Fibroblast of skin of scalp (primary cell): ENCODE results near the gene PPP1R14C.

Experiments used
- DNase-seq: peaks from one replicate; pipeline ENCODE4 v3.0.0-alpha.2; 2013

The PPP1R14C gene

DNA sequence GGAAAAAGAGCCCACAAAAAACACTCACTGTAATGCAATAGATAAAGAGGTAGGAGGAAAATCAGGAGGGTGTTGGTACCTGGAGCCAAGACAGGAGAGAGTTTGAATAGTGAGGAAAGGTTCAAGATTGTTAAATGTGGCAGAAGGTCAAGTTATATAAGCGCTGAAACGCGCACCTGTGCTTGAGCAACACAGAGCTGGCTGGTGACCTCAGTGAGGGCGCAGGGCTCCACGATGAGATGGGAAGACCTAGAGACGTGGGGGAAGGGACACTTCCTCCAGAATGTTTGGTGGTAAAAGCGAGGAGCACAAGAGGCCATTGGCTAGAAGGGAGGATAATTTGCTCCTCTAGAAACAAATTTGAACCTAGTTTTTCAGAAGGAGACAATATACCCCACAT is 4.2 kb upstream of the PPP1R14C start:
- DNase-seq: no peak

DNA sequence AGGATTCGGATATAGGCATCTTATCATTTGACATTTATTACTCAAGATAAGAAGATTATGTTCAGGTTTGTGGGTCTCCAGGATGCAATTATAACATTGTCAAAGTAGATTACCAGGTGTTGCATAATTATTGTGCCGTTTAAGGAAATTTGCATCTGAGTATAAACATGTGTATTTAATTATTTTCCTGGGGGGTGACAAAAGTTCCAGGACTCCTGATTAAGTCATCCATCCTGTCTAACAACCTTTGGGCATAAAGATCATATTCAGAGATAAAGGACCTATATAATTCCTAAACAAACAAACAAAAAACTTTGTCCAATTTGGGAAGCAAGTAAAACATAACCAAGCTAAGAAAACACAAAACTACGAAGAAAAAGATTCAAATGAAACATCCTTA is 3.3 kb upstream of the PPP1R14C start:
- no peak for DNase-seq

DNA sequence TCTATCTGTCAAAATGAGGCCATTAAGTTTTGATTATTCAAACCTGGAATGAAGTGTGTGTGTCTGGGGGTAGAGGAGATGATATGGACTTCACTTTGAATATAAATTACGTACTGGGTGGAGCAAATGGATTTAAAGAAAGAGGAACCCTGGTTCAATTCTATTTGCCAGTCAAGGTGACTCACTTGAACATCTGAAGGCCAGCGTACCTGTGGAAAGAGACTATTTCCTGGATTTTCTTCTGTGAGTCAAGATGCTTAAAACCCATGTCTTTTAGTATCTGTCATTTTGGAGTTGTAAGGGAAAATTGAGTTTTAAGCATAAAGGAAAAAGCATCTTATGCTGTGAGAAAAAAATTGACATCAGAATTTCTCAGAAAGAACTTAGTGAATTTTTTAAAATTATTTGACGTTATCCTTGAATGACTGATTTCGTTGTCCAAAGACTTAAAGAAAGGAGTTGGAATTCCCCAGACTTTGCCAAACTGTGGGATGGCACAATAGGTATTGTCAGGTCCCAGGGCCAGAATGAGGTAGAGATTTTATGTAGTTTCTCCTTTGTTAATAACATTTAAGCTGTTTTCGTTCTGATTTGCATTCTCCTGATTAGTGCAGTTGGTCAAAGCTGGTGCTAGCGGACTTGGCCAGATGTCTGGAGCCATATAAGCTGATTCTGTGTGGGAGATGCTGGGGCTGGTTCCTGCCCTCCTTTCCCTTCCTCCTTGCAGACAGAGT is 2.4 kb upstream of the PPP1R14C start:
- DNase-seq: no peak

DNA sequence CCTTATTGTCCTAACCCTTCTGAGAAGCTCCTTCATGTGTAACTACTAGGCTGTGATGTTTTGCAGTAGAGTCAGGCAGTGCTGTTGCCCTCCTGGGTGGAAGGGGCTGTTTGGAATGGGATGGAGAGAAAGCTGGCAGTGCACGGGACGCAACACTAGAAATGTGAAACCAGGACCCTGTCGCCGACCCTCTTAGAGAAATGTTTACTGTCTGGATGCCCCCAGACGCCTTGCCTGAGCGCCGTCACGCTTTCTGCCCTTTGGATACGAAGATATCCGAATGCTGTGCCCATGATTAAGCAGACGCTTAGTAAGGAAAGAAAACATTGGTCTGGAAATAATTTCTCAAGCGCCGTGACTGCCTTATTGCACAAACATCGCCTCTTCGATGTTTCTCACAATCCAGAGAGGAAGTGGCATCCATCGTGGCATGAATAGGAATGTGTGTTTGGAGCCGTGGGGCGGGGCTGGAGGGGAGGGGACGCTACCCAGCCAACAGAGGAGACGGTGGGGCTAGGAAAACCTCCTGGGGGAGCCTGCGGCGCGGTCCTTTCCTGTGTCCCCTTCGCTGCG is 661 bp upstream of the PPP1R14C start:
- peak; percentile 68 for DNase-seq

DNA sequence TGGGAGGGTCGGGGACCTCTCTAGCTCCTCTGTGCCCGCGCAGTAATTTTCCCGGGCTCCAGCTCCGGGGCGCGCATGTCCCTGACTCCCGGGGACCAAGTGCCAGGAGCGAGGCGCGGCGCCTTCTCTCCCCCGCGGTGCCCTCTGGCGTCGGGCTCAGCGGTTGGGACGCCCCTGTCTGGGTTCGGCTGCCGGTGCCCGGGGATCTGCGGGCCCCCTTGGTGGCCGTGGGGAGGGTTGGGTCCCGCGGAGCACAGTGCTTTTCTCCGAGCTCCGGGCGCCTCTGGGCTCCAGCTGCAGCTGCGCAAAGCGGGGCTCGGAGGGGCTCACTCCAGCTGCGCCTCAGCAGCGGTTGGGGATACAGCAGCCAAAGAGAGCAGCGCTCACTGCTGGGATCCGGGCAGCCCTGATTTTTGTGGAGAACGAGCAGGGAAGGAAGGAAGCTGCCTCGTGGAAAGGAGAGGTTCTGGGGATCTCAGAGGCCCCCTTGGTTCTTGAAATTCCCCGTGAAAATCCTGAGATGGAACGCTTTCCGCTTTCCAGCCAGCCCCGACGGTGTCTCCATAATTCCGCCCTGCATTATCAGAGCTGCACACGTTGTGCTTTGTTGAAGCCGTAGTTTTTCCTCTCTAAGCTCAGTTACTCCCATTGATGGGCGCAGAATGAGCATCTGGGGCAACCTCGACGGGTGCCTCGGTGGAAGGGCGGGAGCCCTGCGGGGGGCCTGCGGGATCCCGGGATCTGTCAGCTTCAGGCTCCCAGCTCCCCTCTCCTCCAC is 861 bp downstream of the PPP1R14C start:
- DNase-seq: no peak

DNA sequence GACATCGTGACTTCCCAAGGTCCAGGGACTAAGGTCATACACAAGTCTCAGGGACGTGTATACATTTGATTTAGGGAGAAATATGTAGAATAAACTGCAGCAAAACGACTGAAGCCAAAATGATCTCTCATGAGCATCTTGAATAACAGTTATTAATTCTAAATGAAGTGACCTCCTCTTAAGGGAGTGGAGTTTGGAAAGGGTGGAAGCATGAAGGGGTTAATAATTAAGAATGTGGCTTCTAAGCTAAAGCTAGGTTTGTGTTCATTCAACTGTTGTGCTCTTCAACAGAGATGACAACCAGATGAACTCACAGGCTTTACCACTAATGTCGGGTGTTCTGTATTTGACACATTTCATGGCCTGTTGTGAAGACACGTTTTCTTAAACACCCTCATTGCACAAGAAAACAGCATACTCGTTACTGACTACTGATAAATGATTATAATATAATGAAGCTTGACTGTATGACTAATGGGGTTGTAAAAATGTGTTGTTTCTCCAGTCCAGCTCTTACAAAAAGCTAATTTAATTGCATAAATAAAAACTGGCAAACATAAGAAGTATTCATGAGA is 1.5 kb downstream of the PPP1R14C start:
- DNase-seq: no peak

DNA sequence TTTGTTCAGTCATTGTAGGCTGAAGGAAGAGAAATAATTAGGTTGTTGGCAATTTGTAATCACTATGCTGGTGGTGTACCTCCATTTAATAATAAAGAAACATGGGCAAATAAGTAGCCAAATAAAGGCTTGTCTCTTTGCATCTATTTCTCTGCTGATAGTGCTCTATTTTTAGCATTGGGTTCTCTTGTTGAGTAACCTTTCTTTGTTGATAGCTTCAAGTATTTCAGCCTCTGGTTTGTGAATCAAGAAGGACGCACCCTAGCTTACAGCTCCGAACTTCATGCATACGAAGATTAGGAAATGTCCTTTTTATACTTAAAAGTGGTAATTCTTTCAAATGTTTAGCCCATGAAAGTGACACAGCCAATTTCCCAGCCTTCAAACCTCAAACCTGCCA is 2.6 kb downstream of the PPP1R14C start:
- no peak for DNase-seq

DNA sequence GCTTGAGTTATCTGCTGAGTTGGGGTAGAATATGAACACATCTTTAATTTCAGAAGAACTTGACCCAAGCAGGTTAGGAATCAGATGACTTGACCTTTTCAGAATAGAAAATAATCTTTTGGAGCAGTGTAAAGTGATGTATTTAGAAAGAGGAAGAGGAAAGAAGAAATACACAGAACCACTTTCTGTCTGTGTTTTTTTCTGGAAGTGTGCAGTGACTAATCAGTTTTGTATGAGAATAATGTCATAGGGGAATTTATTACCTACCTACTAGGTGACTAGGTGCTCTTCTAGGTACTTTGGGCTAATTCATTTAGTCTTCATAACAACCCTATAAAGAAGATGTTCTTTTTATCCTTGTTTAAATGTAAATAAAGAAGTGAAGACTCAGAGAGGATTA is 3.0 kb downstream of the PPP1R14C start:
- no peak for DNase-seq

DNA sequence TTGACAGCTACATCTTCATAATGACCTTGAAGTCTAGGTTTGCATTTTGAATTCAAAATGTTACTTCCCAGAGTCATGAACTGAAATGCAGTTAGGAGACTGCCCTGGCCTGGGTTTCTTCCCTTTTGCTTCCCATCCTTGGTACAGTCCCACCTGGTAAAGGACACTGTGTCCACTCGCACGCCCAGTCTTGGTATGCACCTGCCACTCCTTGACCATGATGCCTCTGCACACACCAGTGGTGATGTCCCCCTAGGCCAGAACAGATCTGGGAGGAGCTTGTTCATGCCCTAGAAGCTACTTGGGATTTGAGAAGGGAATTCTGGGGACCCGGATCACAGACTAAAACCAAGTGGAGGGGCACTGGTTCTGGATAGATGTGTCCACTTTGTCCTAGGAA is 3.6 kb downstream of the PPP1R14C start:
- no peak for DNase-seq

DNA sequence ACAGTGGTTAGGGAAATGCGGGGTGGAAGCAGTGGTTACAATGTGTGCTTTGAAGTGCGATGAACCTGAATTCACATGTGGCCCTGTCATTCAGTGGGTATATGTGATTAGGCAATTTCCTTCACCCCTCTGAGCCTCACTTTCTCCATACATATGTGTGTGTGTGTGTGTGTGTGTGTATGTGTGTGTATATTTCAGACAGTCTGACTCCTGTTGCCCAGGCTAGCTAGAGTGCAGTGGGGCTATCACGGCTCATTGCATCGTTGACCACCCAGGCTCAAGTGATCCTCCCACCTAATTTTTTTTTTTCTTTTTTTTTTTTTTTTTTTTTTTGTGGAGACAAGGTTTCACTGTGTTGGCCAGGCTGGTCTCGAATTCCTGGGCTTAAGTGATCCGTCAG is 6.3 kb downstream of the PPP1R14C start:
- DNase-seq: no peak

DNA sequence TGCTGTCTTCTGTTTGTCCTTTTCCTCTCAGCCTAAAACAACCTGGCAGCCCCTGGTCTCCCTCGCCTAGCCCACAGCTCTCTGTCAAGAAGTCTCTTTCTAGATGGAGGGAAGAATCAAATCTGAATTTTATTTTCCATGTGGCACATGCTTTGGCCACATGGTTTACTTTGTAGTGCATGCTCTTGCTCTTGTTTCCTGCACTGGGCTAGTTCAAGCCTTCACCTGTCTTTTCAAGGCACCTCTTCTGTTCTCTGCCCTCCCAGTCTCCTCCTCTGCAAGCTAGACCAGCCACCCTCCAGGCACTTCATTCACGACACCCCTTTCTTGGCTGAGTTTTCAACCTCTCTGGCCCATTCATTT is 7.6 kb downstream of the PPP1R14C start:
- no peak for DNase-seq

DNA sequence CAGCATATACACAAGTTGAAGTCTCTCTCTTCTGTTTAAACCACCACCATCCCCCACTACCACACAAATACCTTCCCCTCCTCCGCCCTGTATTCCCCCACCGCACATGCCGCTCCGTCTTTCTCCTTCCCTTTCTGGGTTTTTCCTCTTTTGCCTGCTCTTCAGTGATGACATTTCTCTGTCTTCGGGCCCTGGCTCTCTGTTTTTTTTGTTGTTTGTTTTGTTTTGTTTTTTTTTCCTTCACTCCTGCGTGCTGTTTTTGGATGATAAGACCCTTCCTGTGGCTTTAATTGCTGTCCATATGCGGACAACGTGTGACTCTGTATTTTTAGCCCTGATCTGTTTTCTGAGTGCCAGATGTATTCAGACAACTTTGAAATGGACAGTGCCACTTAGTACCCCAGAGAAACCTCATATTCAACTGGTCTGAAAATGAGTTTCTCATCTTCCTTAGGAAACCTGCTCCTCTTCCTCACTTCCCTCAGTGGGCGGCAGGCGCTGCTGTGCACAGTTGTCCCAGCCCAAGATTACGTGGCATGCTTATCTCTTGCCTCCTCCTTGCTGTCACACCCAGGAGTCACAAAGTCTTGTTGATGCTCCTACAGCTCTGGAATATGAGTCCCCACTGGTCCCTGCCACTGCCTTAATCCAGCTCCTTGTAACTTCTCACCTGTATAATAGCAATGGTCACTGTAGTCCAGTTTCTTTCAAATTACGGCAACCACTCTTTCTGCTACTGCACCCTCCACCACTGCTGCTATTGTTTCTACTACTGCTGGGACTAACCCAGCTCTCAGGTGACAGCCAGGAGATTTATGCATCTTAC is 8.2 kb downstream of the PPP1R14C start:
- DNase-seq: no peak

DNA sequence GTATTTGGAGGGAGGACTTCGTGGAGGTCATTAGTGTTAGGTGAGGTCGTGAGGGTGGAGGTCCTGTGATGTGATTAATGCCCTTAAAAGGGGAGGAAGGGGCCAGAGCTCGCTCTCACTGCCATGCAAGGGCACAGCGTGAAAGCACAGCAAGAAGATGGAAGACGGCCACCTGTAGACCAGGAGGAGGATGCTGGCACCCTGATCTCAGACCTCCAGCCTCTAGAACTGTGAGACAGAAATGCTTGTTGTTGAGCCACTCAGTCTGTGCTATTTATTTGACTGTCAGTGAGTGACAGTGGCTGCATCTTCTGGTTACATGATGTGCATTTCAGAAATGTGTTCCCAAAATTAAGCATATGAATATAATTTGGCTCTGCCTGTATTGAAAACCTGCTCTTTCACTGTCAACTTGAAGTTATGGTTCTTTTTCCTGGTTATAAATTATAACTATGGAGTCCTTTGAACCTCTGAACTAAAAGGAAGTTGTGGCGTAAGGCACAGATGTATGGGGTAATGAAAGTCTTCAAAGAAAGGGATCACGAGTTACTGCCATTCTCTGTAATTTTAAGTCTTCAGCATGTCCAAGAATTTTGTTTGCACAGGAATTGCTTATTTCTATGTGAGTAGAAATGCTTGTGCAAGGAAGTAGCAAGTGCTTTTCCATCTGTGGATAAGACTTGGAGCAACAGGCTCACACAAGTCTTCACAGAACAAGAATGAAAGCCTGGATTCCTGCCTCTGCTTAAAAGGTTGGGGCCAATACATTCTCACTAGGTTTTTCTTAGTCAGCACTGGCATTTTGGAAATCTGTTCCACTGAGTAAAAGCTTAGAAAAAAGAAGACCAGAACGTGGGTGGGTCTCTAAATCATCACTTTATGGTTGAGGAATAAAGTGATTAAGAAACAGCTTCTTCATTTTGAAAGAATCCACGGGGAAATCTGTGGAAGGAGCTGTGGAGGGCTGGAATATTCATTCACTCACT is 10.3 kb downstream of the PPP1R14C start:
- DNase-seq: no peak

DNA sequence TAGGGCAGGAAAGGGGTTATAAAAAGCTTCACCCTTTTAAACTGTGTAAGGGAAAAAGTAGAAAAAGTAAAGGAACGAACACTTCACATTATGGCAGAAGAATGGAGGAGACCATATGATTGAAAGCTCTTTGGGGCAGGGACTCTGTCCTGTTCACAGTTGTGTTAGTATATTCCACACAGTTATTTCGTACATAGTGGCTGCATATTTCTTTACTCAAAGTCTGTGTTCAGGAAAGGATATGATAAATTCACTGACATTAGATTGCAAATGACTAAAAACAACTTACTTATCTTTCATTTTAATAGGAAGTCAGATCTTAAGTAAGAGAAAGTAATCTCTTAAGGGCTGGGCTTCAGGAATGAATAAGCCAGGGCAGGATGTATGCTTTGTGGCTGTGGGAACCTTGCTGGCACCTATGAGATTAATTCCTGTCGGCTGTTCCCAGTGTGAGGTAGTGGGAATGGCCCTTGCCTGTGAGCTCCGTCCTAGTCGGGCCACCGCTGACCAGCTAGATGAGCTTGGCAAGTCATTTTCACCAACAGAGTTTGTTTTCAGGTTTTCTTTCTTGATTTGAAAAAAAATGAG is 11.2 kb downstream of the PPP1R14C start:
- no peak for DNase-seq

DNA sequence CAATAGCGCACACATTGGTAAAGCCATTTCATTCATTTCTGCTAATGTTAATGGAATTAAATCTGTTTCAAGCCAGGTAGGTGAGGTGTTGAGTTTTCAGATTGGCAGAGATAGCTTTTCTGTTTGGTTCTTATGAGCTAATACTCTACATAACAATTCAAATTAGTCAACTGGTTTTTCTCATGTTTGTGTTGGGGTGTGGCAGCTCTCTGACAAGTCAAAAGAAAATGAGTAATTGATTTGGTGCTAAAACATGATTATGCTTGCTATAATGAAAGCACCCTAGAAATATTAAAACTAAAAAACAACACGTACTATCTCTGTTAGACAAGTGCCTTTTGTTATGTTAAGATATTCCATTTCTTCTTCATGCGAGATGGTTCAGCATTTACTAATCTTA is 13.6 kb downstream of the PPP1R14C start:
- no peak for DNase-seq

DNA sequence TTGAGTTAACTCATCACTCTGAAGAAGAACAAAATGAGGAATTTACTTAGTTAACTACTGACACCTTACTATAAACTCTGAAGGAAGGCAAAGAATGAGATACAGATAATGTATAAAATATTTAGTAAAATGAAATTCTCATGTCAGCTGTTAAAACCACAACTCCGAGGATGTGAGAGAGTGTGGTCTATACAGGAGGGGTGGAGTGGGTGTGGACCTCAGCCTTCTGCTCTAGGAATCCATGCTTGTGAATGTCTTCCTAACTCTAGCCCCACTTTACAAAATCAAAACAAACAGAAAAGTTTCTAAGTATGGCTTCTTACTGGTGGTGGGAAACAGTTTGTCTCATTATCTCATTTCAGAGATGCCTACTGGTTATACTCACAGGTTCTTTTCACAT is 14.2 kb downstream of the PPP1R14C start:
- DNase-seq: peak; percentile 26

DNA sequence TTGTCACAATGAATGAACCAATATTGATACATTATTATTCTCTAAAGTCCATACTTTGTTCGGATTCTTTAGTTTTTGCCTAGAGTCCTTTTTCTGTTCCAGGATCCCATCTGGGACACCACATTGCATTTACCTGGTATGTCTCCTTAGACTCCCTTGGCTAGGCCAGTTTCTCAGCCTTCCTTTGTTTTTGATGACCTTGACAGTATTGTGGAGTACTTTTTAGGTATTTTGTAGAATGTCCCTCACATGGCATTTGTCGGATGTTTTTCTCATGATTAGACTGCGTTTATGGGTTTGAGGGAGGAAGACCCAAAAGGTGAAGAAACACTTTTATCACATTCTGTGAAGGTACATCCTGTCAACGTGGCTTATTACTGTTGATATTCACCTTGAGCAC is 16.9 kb downstream of the PPP1R14C start:
- DNase-seq: no peak

DNA sequence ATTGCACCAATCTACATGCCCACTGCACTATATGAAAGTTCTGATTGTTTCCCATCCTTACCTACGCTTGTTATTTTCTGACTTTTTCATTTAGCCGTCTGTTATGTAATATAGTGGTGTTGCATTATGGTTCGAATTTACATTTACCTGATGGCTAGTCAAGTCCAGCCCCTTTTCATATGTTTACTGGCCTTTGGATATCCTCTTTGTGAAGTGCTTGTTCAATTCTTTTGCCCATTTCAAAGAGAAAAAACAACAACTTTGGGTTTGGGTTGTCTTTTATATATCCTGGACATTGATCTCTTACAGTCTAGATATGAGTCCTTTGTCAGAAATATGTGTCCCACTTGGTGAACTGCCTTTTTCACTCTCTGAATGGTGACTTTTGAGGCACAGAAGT is 21.1 kb downstream of the PPP1R14C start:
- no peak for DNase-seq

DNA sequence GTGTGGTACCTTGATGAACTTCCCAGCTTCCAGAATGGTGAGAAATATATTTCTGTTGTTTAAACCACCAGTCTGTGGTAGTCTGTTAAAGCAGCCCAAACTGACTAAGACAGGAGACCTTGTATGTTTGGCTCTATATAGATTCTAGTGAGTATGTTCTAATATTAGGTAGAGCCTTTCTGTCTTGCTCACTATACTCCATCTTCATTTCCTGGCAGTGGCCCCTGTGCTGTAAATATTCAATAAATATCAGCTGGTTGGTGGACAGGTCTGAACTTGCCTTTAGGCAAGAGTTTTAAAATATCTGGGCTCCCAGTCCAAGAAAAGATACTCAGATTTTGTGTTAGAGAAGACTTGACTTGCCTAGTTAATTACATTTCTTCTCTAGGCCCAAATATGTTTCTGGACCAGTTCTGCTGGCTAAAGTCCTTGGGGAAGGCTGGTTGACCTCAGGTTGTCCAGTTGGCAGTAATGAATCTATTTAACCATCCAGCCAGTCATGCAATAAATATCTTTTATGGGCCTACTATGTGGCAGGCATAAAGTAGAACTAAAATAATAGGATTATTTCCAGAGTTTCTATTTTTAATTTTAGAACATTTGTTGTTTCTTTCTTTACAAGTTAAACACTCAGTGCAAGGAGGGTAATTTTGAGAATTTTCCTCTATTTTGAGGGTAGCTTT is 22.3 kb downstream of the PPP1R14C start:
- DNase-seq: no peak

DNA sequence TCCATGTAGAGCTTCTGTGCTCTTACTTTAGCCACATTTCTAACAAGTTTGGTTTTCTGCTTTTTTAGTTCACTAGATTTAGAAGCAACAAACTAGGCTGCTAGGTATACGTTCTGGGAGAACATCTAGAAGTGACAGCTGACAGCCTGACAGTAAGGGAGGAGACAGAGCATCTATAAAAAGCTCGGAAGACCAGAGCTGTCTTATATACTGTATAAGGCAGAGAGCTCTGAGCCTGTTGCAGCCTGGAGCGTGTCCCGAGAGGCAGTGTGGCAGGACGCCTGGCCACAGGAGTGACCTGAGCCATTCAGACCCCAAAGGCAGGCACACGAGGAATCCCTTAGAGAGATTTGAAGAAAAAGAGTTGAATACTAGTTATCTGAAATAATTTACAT is 24.6 kb downstream of the PPP1R14C start:
- DNase-seq: no peak

DNA sequence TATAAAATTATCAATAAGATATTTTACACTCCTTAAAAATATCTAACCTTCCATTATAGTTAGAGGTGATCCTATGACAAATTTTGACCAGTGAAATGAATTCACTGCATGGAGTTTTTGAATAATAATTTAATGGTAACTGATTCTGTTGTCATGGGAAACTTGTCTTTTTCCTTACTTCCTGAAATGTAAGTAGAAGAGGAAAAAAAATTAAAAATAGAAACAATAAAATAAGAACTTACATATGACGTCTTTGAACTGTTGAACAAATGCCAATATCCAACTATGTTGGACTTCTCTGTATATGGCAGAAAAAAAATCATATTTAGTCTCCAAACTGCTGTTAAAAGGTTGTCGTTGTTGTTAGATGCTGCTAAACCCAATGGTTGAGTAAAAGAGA is 26.3 kb downstream of the PPP1R14C start:
- no peak for DNase-seq
